GM18526 (cell line): Measurements from ENCODE around the gene CNRIP1.

Experiments
- POLR2A ChIP-seq: IDR thresholded peaks from 3 replicates; pipeline ENCODE4 v1.6.1; 2011; ENCODE audit not compliant: insufficient read length; ENCODE audit errors: extremely low read depth

CNRIP1 gene

GRCh38 chr2:68345129-68345875, 25.6 kb upstream of the CNRIP1 start:
- no peak for TF ChIP-seq POLR2A

DNA sequence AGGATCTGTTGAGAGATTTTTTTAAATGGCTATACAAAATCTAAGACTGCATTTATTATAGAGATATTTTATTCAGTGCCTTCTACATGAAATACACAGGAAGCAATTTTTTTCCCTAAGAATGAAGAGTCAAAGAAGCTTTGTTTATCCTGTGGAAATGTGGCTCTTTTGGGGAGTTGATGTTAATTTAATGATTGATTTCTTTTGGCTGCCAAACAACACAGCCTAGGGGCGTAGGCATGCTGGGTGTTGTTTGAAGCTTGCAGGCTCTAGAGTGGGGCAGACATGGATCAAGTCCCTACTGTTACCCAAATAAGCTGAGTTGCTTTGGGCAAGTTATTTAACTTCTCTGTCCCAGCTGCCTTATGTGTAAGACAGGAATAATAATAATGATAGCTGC, 24.3 kb upstream of the CNRIP1 start:
- TF ChIP-seq POLR2A, result no peak

- TF ChIP-seq POLR2A, result no peak
These were observed 22.7 kb upstream of the CNRIP1 start for GRCh38 chr2:68342470-68342869.

DNA sequence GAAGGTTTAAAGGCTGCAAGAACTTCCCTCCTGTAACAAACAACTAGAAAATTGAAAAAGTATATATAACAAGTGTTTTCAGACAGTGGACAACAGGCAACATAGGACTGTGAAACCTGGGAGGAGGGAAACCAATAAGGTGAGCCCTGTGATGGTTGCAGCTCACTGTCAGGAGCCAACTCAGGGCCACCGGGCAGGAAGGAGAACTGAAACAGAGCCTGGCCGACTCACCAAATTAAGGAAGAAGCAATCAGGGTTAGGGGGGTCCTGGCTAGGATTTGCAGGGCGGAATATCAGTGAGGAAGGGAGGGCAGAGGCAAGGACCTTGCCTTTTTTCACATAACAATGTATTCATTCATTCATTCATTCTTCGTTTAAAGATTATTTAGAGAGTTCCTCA, 21.8 kb upstream of the CNRIP1 start:
- no peak for TF ChIP-seq POLR2A

GRCh38 chr2:68341062-68341329, 21.2 kb upstream of the CNRIP1 start:
- TF ChIP-seq POLR2A, result no peak

DNA sequence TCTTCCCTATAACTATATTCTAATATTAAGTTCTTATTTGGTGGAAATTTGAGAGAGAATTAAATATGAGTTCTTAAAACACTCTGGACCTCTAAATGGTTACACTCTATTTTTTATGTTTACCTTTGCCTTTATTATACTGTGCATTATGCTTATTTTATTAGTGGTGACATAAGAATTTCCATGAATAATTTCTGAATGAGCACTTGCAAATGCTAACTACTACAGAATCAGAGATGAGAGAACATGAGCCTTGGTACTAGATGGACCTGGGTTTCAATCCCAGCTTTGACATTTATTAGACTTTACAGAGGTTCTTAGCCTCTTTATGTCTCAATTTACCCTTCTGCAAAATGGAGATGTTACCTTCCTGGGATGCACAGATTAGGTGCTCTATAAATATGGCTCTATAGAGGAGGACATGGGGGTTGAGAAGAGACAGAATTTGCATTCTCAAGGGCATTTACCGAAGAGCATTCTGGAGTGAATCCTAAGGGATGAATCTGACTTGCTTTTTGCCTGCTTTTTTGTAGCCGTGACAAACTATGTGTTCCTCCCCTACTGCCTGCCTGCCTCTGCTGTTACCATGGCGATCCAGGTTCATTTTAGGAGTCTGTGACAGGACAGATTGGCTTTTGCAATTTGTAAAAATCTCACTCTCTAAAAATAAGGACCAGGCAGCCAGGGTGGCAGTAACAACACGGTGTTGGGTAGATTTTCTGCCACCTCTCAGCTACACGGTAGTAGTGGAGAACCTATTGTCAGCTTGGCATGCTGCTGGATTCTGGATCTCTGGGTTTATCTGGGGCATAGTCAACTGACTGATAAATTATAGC, 20.7 kb upstream of the CNRIP1 start:
- TF ChIP-seq POLR2A, result no peak

- TF ChIP-seq POLR2A, result no peak
These were observed 16.4 kb upstream of the CNRIP1 start for GRCh38 chr2:68336192-68336591.

- TF ChIP-seq POLR2A, result no peak
These were observed 14.2 kb upstream of the CNRIP1 start for GRCh38 chr2:68333931-68334330.

DNA sequence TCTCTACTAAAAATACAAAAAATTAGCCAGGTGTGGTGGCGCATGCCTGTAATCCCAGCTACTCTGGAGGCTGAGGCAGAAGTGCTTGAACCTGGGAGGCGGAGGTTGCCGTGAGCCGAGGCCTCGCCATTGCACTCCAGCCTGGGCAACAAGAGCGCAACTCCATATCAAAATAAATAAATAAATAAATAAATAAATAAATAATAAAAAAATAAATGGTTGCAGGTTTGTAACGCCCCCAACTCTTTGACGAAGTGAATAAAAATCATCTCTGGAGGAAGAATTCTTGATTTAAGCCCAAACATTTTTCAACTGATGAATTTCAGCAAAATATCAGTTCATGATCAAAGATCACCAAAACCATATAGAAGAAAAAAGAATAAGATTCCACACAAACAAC, 13.3 kb upstream of the CNRIP1 start:
- TF ChIP-seq POLR2A, result no peak

GRCh38 chr2:68330691-68331090, 10.9 kb upstream of the CNRIP1 start:
- no peak for TF ChIP-seq POLR2A

- TF ChIP-seq POLR2A, result no peak
These were observed 9.2 kb upstream of the CNRIP1 start for GRCh38 chr2:68328901-68329300.

- no peak for TF ChIP-seq POLR2A
These were observed 5.3 kb upstream of the CNRIP1 start for GRCh38 chr2:68325056-68325455.

GRCh38 chr2:68320118-68320641, 431 bp upstream of the CNRIP1 start:
- no peak for TF ChIP-seq POLR2A

GRCh38 chr2:68318914-68319397, 793 bp downstream of the CNRIP1 start:
- TF ChIP-seq POLR2A, result no peak

DNA sequence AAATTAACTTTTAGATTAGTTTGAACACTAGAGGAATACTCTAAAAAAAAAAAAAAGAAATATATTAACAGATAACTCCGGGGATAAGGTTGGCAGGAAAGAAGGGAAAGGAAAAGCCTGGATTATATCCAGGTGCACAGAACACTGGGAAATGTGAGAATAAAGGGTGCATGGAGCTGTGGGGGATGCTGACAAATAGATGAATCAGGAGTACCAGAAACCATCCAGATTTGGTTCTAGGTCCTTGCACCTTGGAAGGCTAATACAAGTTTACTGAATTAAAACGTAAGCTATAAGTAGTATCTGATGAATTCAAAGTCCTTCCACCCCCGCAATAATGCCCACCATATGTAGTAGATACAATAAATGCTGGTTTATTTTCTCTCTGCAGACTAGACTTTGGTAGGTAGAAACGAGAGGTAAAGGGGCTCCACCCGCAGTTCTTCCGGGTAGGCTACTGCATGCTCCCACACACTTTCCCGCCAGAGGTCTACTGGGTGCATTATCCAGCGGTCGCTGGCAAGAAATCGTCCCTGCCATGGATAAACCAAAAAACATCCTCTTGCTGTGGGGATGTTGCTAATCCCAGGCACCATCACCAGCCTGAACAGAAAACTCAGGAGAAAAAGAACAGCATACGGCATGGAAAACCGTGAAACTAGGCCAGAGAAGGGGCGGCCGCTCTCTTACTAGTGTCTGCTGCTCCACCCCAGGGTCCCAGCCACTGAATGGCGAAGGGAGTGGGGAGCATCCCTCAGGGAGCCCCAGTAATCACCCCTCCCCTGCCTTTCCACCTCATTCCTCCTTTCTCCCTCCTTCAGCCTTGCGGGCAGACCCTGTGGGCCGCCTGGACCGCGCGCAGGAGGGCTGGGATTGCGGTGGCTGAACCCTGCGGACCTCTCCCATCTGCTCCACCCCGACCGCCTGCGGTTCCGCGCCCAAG, 1.5 kb downstream of the CNRIP1 start:
- TF ChIP-seq POLR2A, result no peak
